Adrenal gland (tissue), 12 donors: Measurements from ENCODE around the gene C2orf69. TPM values are rescaled to one million over a fixed set of nuclear protein-coding genes. Genes with fewer than 3 reads are reported as not detected.
"Not testable (repeated sequence)": the region's sequence is repeated elsewhere in the genome, so short reads cannot be mapped to it uniquely, and the experiment has no call there.

ENCODE experiments used
- DNase-seq, 7 donors: peaks; one replicate each; pipeline ENCODE4 v3.0.0-alpha.2; 2019 to 2020
- H3K27ac ChIP-seq, 5 donors: fragments of 200-600 bp; sonication (generic) in 4 of 5; 1 replicate in 3 of 5; 2 replicates in 2 of 5; pipeline versions ENCODE4 v1.5.1 to v1.8.0; 2016 to 2020; ENCODE audit warnings: mild to moderate bottlenecking in 1 of 5
- H3K27me3 ChIP-seq: fragments of 200-600 bp; 2 replicates; pipeline ENCODE4 v1.8.0; 2021
- H3K36me3 ChIP-seq, 2 donors: fragments of 200-600 bp; replicated peaks in 1 of 2; 1 replicate in 1 of 2; 2 replicates in 1 of 2; pipeline versions ENCODE4 v1.5.1 to v1.8.0; 2018 to 2022
- H3K4me1 ChIP-seq, 2 donors: fragments of 200-600 bp; replicated peaks in 1 of 2; 1 replicate in 1 of 2; 2 replicates in 1 of 2; pipeline versions ENCODE4 v1.5.1 to v1.8.0; 2018 to 2021
- H3K4me3 ChIP-seq, 4 donors: fragments of 200-600 bp; sonication (generic) in 3 of 4; one replicate each; pipeline ENCODE4 v1.5.1; 2016 to 2018
- H3K9me3 ChIP-seq, 3 donors: fragments of 200-600 bp; sonication (generic) in 1 of 3; replicated peaks in 1 of 3; 1 replicate in 2 of 3; 2 replicates in 1 of 3; pipeline versions ENCODE4 v1.5.1 to v1.8.0; 2016 to 2021
- POLR2A ChIP-seq, 2 donors: fragments of 450-650 bp; IDR thresholded peaks; one replicate each; pipeline ENCODE4 v1.6.1; 2017; ENCODE audit warnings: antibody characterized with exemption in 2 of 2, mild to moderate bottlenecking in 2 of 2, moderate library complexity in 1 of 2
- WGBS, 4 donors: extraction: QIAGEN DNeasy Blood & Tissue Kit in 2 of 4; methylation state at CpG; one replicate each; pipeline versions ENCODE4 v1.1.5 to v1.1.7; 2013 to 2017; 5-methylcytosine and 5-hydroxymethylcytosine counted together
- intact Hi-C, 2 donors: fragments of 100-400 bp; cut with DNase I; formaldehyde crosslinking; loops; one replicate each; pipeline versions ENCODE4 v1.14.1 to v1.15.0; 2022 to 2023
- polyA plus RNA-seq, 3 donors: library from polyadenylated mRNA; stranded (reverse); fragments of 200-250 nt in 2 of 3; fragments of 350-450 nt in 1 of 3; fragmentation: Illumina TruSeq in 1 of 3; extraction: RNeasy Lipid Tissue Mini Kit (QIAGEN cat#74804) in 1 of 3; gene quantifications; one replicate each; pipeline ENCODE4 v1.2.3, GENCODE V29; 2013 to 2014
- total RNA-seq, 9 donors: library from RNA; depleted of rRNA in 4 of 9; stranded (reverse); fragments of >200 nt in 4 of 9; fragments of 120-200 nt in 1 of 9; fragmentation: NEBNext Ultra II Directional in 1 of 9; extraction: Animal tissue kit (Norgen Biotek cat#: 25700) in 1 of 9; gene quantifications; one replicate each; pipeline versions ENCODE4 v1.1.0 to v1.2.4, GENCODE V29; 2013 to 2023
- TF ChIP-seq, protein P1 (sequence below), 6 experiments: fragments of 450-650 bp in 4 of 6; fragments of 200-600 bp in 2 of 6; sonication (generic) in 1 of 6; IDR thresholded peaks; 1 replicate in 5 of 6; 2 replicates in 1 of 6; pipeline versions ENCODE4 v1.5.1 to v1.8.0; 2016 to 2021; ENCODE audit warnings: antibody characterized with exemption in 6 of 6, mild to moderate bottlenecking in 2 of 6, moderate library complexity in 1 of 6
- donor health status: healthy with polysubstance abuse.
- donor health status: Bipolar disorder and iron deficiency.
- donor health status: DM: yes; HTN: yes; CAD: no.
- donor health status: DM: no; HTN: no; CAD: no.
- donor health status: DM: no; HTN: no; CAD: no.
- donor health status: DM: yes; HTN: yes; CAD: no.

The C2orf69 gene
- total and polyA plus RNA-seq, 12 donors = 7.8 to 26.8 (median 19.5) TPM

DNA sequence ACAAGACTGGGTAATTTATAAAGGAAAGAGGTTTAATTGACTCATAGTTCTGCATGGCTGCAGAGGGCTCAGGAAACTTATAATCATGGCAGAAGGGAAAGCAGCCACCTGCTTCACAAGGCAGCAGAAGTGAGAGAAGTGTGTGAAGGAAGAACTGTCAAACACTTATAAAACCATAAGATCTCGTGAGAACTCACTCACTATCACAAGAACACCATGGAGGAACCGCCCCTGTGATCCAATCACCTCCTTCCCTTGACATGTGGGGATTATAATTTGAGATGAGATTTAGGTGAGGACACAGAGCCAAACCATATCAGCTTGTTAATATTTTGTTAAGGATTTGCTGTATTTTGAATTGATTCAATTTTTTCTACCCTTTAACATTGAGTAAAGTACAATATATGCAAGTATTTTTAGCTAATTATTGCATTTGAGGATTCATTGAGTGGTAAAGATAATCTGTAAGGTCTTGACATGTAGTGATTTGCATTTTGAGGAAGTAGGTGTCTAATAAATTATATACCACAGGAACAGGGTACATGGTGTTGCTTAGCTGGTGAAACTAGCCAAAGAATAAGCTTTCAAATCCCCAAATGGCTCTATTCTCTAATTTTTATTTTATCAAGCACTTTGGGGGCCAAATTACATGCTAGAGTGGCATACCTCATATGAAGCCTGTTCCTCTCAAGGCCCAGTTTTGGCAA lies 3.9 kb upstream of the C2orf69 start:
- Histone ChIP-seq H3K9me3 (no peaks in the 10 kb centered on the region), H3K4me3 (no peak overlapping the region), H3K36me3 (no peaks in the 10 kb centered on the region), H3K27me3 (no peaks in the 10 kb centered on the region), H3K27ac (no peak overlapping the region), H3K4me1 (peaks cover 8 to 13% of the 10 kb centered on the region in 2 donors)
- intact Hi-C loops = no loop called here
- TF ChIP-seq, protein P1, sequence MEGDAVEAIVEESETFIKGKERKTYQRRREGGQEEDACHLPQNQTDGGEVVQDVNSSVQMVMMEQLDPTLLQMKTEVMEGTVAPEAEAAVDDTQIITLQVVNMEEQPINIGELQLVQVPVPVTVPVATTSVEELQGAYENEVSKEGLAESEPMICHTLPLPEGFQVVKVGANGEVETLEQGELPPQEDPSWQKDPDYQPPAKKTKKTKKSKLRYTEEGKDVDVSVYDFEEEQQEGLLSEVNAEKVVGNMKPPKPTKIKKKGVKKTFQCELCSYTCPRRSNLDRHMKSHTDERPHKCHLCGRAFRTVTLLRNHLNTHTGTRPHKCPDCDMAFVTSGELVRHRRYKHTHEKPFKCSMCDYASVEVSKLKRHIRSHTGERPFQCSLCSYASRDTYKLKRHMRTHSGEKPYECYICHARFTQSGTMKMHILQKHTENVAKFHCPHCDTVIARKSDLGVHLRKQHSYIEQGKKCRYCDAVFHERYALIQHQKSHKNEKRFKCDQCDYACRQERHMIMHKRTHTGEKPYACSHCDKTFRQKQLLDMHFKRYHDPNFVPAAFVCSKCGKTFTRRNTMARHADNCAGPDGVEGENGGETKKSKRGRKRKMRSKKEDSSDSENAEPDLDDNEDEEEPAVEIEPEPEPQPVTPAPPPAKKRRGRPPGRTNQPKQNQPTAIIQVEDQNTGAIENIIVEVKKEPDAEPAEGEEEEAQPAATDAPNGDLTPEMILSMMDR (IDR thresholded peaks at IDR 0.05) = no peak
- no peak for TF ChIP-seq POLR2A (IDR thresholded peaks at IDR 0.05)
- DNase-seq = no peak
- 79 to 87% (median 82%) methylated on average over 2 of the region's 2 CpGs for WGBS, 4 donors

DNA sequence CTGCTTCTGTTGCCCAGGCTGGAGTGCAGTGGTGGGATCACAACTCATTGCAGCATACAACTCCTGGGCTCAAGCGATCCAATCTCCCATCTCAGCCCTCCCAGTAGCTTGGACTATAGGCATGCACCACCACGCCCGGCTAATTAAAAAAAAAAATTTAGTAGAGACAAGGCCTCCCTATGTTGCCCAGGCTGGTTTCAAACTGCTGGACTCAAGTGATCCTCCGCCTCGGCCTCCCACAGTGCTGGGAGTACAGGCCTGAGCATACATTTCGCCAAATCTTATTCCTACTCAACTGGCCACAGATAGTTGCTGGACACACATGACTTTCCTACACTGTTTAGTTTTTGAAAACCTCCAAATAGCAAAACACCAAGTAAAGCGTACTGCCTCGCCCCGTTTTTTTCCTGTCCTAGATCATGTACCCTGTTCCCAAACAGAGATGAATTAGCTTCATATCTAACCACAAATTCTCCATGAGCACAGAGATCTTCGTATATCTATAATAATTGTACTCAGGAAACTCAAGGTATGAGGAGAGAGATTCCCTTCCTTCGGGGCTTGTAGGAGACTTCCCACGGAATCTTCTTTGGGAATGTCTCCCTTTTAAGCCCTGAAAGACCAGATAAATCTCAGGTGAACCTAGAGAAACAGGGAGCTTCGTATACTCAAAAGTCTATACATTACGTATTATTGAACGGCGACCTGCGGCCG lies 598 bp upstream of the C2orf69 start:
- no peaks in the 10 kb centered on the region for H3K27me3 ChIP-seq
- peaks cover 9 to 32% of the 10 kb centered on the region in 2 donors for H3K4me1 ChIP-seq
- peak overlapping the region in 2 of 5 donors; percentile 98 for H3K27ac ChIP-seq
- DNase-seq = no peak
- TF ChIP-seq, protein P1 (IDR thresholded peaks at IDR 0.05) = no peak
- TF ChIP-seq POLR2A (IDR thresholded peaks at IDR 0.05) = no peak
- intact Hi-C loops = no loop called here
- H3K9me3 ChIP-seq = no peaks in the 10 kb centered on the region
- 45 to 53% (median 50%) methylated on average over 16 to 18 of the region's 18 CpGs for WGBS, 4 donors
- H3K4me3 ChIP-seq = peak overlapping the region in 2 of 4 donors; percentile 65 to 95
- H3K36me3 ChIP-seq = no peaks in the 10 kb centered on the region

DNA sequence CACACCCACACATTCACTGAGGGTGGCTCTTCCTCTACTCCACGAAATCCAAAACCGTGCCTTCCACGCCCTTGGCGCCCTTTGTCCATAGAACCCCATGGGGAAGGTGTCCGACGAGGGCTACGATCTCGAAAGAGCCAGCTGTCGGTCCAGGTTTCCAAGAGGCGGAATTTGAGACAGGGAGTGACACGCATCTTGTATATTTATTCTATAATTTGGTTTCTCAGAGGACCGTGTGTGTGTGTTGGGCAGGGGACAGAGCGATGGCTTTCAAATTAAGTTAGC lies 726 bp downstream of the C2orf69 start:
- no peaks in the 10 kb centered on the region for H3K36me3 ChIP-seq
- H3K27ac ChIP-seq = peak overlapping the region; percentile 88 to 98 (median 98)
- peaks cover 9 to 32% of the 10 kb centered on the region in 2 donors for H3K4me1 ChIP-seq
- no peak for DNase-seq
- 0 to 1% (median 1%) methylated on average over 13 of the region's 13 CpGs for WGBS, 4 donors
- intact Hi-C loops = no loop called here
- peak overlapping the region; percentile 65 to 95 (median 86) for H3K4me3 ChIP-seq
- H3K27me3 ChIP-seq = no peaks in the 10 kb centered on the region
- no peak for TF ChIP-seq POLR2A (IDR thresholded peaks at IDR 0.05)
- TF ChIP-seq, protein P1 (IDR thresholded peaks at IDR 0.05) = no peak
- no peaks in the 10 kb centered on the region for H3K9me3 ChIP-seq

DNA sequence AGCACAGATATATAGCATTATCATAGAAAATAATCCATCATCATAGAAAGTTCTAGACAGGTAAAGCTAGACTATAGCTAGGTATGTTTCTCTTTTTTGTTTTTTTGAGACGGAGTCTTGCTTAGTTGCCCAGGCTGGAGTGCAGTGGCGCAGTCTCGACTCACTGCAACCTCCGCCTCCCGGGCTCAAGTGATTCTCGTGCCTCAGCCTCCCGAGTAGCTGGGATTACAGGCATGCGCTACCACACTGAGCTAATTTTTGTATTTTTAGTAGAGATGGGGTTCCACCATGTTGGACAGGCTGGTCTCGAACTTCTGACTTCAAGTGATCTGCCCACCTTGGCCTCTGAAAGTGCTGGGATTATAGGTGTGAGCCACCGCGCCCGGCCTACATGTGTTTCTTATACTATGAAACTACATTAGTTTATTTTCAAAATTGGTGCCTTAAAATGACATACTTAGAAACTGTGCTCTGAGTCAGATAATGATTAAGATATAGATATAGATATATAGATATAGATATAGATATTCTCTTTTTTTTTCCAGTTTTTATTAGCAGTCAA lies 1.5 kb downstream of the C2orf69 start:
- H3K9me3 ChIP-seq, H3K36me3 ChIP-seq, H3K27me3 ChIP-seq, DNase-seq, intact Hi-C loops: not testable (repeated sequence)
- WGBS, 4 donors = 91 to 96% (median 92%) methylated on average over 12 of the region's 12 CpGs
- peaks cover 9 to 32% of the 10 kb centered on the region in 2 donors for H3K4me1 ChIP-seq
- peak overlapping the region in 2 of 4 donors; percentile 65 to 95 for H3K4me3 ChIP-seq
- H3K27ac ChIP-seq = peak overlapping the region in 2 of 5 donors; percentile 94 to 98
